GM15510 (cell line): ENCODE data around the gene SLC4A11.

Experiments used
- POLR2A ChIP-seq: IDR thresholded peaks from 3 replicates; pipeline ENCODE4 v1.6.1; 2011; ENCODE audit warnings: borderline replicate concordance; ENCODE audit not compliant: insufficient read length; ENCODE audit errors: extremely low read depth

Gene SLC4A11

DNA sequence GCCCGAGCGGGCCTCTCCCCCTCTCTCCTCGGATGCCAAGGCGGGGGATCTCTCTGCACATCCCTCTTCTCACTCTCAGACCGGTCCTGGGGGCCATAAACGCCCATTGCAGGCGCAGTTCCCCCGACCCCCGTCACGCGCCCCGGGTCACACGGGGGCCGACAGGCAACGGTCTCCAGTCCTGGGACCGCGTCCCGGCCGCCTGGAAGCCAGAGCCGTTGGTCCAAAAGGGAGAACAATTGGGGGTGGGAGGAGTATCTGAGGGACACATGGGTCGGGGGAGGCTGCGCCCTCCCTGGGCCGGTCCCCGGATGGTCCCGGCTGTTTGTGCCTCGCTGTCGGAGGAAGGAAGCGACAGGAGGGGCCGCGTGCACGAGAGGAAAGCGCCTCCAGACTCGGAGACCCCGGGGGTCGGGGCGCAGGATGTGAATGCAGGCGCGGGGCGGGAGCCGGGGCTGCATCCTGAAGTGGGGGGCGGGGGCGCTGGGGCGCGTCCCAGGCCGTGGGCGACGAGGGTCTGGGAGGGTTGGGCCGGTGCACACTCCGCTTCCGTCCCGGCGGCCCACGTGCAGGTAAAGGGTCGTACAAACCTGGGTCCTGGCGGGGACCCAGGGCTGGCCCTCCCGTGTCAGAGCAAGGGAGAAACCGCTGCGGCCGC lies 903 bp downstream of the SLC4A11 start:
- TF ChIP-seq POLR2A, result no peak

DNA sequence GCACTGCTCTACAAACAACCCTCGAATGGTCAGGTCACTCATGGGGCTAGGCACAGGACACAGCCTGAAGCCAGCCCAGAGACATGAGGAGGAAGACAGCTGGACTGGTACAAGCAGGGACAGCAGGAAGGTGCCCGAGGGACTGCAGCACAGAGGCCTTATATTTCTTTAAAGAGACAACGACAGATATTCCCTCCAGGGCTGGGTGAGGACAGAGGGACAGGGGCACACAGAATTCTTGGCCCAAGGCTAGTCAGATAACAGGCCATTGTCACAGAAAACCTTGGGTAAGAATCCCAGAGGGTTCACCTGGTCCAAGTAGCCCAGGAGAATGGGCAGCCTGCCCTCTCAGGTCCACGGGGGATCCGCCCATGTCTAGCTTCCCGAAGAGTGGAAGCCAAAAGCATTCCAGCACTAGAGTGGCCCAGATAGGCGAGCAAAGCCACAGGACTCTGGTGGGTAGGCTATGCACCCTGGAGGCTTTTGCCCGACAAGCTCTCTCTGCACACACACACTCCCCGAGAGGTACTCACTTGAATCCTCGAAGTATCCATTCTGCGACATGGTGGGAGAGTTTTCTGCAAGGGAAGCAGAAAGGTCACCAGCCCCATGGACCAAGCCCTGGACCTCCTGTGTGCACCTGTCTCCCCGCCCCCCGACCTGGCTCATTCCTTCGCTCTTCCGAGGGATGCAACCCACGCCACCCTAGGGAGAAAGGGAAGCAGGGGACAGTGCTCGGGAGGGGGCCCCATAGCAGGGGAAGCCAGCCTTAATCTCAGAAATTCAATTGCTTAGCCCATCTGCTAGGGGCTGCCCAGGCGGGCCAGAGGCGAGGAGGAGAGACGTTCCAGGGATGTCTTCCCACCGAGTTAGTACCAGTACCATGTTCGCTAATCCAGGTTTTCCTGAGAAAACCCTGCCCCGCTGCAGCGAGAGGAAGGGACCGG lies 1.7 kb downstream of the SLC4A11 start:
- TF ChIP-seq POLR2A, result no peak

DNA sequence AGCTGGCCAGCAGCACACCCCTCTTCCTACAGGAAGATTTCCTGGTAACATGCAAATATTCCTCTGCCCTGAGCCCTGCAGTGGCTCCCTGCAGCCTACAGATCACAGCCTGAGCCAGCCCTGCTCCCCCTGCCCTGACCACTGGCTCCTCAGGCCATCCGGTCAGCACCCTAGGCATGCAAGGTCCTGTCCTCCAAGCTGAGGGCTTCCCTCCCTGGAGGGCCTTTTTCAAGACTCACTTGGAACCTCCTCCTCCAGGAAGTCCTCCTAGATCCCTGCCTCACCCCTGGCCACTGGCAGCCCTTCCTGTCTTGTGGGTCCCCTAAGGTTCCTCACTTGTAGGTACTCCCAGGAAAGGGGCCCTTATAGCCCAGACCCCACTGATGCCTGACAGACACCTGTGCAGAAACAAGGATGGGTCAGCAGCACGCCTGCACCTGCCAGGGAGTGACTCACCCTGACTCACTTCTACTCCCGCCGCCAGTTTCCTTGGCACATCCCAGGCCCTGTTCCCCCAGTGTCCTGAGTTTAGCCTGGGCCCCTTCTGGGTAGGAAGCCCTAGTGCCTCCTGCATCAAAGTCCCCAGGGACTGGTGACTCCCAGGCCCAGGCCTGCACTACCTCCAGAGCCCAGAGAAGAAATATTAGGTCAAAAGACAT lies 3.2 kb downstream of the SLC4A11 start:
- TF ChIP-seq POLR2A, result no peak

DNA sequence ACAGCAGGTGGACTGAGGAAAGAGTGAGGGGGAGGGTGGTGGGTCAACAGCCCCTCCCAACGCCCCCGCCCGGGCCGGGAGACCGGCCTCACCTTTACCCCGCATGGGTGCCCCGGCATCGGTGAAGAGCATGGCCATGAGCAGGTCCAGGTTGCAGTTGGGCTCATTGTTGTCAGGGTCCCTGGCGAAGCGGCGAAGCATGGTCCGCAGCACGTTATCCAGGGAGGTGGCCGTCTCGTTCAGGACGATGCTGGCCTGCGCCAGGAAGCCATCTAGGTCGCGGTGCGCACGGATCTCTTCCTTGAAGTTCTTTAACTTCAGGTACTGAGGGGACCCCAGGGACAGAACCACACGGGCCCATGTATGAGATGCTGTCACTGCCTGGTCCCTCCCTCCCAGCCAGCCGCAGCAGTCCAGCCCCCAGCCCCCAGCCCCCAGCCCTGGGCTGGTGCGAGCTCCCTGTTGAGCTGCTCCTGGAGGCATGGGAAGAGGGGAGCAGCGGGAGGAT lies 4.9 kb downstream of the SLC4A11 start:
- no peak for TF ChIP-seq POLR2A

DNA sequence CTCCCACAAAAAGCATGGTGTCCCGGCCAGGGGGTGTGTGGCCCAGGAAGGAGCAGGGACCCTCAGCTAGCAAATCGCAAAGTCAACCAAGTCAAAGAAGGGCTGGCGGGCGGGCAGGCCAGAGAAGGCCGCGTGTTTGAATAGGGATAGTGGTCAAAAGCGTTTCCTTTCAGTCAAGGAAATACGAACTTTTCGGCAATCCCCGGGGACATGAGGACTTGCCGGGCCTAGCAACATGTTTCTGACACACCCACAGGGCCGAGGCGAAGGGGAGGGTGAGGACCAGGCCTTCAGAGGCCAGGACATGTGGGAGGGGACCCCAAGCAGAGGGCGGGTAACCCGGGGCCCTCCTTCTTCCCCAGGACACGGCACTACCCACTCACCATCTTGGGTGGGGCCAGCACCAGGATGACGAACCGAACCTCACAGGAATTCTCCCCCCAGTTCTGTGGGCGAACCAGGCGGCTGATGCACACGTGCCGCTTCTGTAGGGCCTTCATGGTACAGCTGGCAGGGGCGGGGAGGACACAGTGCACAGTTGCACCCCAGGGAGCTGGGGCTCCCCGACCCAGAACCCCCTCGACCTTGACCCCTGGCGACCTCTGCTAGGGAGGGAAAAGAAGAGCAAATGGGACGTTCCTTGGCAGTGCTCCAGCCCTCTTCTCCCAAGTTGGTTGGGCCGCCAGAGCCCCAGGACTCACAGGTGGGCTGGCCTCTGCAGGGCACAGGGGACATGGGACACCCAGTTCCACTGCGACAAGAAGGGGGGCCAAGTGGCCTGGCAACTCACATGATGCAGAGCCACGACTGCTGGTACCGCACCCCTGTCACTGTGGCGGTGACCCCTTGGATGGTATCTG lies 5.6 kb downstream of the SLC4A11 start:
- TF ChIP-seq POLR2A, result no peak

DNA sequence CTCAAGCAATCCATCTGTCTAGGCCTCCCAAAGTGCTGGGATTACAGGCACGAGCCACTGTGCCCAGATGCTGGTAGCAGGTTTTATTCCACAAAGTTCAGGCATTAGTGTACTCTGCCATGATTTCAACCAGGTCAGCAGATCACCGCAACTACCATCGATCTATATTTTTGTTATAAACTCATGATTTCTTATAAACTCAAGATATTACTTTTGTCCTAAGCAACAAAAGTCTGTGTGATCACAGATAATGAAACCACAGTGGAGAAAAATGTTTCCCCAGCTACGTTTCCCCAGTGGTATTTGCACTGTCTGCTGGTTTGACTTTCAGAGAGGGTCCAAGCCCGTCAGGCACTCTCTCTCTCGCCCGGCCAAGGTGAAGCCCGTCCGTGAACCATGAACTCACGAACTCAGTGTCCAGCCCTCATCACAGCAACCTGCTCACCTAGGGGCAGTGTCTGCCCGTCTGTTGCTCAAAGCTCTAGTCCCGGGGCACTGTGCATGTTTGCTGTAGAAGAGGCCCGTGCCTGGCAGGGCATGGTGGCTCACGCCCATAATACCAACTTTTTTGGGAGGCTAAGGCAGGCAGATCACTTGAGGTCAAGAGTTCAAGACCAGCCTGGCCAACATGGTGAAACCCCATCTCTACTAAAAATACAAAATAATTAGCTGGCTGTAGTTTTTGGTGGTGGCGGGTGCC lies 7.0 kb downstream of the SLC4A11 start:
- no peak for TF ChIP-seq POLR2A

DNA sequence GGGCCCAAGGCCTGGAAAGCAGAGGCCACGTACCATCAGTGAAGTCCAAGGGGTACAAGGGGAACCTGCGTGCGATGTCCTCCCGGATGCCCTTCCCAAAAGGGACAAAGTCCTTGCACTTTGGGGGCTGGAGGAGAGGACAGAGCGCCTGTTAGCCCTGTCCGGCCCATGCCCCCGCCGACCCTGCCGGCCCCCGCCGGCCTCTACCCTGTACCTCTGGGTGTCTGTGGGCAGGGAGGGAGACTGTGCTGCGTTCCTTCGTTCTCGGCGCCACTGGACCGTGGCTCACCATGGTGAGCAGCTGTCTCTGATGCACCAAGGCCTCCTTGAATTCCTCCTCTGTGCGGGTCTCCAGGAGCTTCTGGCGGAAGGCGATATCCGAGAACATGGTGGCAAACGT lies 7.9 kb downstream of the SLC4A11 start:
- TF ChIP-seq POLR2A, result no peak

DNA sequence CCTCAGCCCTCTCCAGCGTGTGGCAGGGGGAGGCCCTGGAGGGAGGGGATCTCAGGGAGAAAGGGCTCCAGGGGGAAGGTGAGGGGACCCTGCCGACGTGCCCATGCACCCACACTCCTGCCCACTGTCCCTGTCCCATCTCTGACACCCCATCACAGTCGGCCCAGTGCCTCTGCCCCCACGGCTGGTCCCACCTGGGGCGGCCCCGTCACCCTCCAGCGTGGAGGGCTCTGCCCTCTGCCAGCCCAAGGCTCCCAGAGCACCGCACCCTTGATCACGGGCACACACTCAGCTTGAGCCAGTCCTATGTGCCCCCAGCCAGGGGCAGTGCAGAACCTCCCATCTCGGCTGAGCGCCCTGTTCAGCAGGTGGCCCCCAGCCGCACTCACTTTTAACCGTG lies 9.2 kb downstream of the SLC4A11 start:
- TF ChIP-seq POLR2A, result no peak

DNA sequence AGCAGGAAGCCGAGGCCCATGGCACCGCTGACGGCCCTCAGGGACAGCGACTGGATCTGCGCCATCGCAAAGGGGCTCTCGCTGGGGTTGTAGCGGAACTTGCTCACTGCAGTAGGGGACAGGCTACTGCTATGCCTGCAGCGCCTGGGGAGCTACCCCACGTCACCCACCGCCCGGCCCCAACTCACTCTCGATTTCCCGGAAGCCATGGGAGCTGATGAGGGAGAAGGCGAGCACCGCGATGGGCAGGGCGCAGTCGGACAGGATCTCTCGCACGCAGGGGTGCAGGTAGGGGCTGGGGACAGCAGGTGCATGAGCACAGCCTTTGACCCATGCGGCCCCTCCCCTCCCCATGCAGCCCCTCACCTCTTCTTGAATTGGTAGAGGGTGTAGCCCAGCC lies 9.8 kb downstream of the SLC4A11 start:
- TF ChIP-seq POLR2A, result no peak

DNA sequence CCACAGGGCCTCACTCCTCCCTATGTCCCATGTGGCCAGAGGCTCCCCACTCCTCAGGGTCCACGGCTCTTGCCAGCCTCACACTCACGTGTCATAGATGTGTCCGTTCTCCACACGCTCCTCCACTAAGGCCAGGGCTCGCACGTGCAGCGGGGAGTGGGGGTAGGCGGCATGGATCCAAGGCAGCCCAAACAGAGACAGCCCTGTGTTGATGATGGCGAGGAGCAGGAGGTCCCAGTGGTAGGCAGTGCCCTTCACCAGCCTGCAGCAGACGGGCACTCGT lies 10.3 kb downstream of the SLC4A11 start:
- no peak for TF ChIP-seq POLR2A

DNA sequence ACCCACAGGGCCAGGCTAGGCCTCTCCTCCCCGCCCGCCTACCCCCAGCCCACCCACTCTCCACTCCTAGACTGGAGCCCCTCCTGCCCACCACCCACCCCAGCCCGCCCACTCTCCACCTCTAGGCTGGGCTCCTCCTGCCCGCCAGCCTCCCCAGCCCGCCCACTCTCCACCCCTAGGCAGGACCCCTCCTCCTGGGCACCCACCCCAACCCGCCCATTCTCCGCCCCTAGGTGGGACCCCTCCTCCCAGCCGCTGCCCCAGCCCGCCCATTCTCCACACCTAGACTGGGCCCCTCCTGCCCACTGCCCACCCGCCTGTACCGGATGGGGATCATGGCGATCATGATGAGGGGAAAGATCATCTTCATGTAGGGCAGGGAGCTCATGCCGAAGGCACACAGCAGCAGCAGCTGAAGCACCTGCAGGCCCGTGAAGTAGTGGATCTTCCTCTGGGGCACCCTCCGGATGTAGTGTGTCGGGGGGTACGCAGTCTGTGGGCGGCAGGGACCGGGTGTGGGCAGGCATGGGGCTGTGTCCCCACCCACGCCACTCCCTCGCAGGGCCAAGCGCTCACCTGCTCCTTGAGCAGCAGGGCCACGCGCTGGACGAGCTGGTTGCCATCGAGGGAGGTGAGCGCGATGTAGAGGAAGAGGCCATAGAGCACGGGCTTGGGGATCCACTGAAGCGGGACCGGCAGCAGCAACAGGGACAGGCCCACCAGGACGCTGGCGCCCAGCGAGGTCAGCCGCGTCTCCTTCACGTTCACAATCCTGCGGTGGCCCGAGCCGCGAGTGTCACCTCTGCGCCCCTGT lies 10.8 kb downstream of the SLC4A11 start:
- TF ChIP-seq POLR2A, result no peak

DNA sequence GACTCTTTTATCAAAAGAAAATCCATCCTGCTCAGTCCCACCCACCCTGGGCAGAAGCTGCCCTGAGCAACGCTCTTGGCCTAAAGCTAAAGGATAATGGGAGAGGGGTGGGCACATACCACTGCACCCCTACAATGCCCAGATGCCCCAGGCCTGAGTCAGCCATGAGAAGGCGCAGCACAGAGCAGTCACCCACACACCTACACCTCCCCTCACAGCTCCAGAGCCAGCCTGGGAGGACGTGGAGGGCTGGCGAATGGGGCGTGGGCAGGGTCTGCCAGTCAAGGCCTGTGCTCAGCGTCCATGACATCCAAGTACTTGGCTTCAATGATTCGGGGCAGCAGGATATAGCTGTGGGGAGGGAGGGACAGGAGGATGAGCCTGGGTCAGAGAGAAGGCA lies 11.5 kb downstream of the SLC4A11 start:
- no peak for TF ChIP-seq POLR2A

DNA sequence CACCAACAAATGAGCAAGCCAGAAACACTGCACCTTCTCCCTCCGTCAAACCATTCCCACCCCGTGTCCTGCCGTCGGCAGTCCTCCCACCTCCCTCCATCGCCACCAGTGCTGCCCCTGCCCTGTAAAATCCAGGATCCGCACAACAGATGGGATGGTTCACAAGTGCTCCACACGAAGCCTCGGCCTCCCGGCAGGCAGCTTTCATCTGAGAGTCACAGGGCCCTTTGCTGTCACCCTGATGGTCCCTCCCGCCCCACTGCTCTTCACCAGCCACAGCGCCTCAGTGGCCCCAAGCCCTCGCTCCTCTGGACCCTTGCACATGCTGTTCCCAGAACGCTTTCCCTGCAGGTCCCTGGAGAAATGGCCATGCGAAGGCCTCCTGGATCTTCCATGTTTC lies 12.1 kb downstream of the SLC4A11 start:
- no peak for TF ChIP-seq POLR2A
